Activated naive CD4-positive, alpha-beta T cell treated with anti-CD3 and anti-CD28 coated beads for 36 hours (primary cell): ENCODE results near the gene ADGRA1. TPM values are rescaled to one million over a fixed set of nuclear protein-coding genes. Genes with fewer than 3 reads are reported as not detected.
A peak's percentile ranks its signal among the peaks of the same experiment; 100 is the strongest.

Experiments used
- CTCF ChIA-PET: fragments of 350-600 bp; sonication (Branson Sonifier 250); formaldehyde crosslinking; loops from one replicate; lab custom pipeline; 2021; ENCODE audit warnings: antibody characterized with exemption; lab: Charles Lee
- DNase-seq: peaks from one replicate; pipeline ENCODE4 v3.0.0-alpha.2; 2020
- H3K27ac Mint-ChIP-seq: one replicate; pipeline ENCODE4 v1.8.0; 2021; ENCODE audit warnings: mild to moderate bottlenecking, mixed read lengths
- H3K27me3 Mint-ChIP-seq: one replicate; pipeline ENCODE4 v1.8.0; 2021; ENCODE audit warnings: low read depth, mixed read lengths
- H3K36me3 Mint-ChIP-seq: one replicate; pipeline ENCODE4 v1.8.0; 2021; ENCODE audit warnings: low read depth, mixed read lengths
- H3K4me1 Mint-ChIP-seq: one replicate; pipeline ENCODE4 v1.8.0; 2021; ENCODE audit warnings: low read depth, mixed read lengths
- H3K4me3 Mint-ChIP-seq: one replicate; pipeline ENCODE4 v1.8.0; 2021; ENCODE audit warnings: mild to moderate bottlenecking, moderate library complexity, mixed read lengths
- H3K9me3 Mint-ChIP-seq: one replicate; pipeline ENCODE4 v1.8.0; 2021; ENCODE audit warnings: mixed read lengths
- intact Hi-C: fragments of 100-400 bp; cut with micrococcal nuclease; formaldehyde crosslinking; loops from one replicate; pipeline ENCODE4 v1.15.1; 2023
- total RNA-seq, 2 experiments: library from RNA; stranded (reverse); gene quantifications; one replicate each; pipeline ENCODE4 v1.2.3, GENCODE V29; 2021

The ADGRA1 gene
- total RNA-seq, 2 experiments from 2014 or later, result not detected

DNA sequence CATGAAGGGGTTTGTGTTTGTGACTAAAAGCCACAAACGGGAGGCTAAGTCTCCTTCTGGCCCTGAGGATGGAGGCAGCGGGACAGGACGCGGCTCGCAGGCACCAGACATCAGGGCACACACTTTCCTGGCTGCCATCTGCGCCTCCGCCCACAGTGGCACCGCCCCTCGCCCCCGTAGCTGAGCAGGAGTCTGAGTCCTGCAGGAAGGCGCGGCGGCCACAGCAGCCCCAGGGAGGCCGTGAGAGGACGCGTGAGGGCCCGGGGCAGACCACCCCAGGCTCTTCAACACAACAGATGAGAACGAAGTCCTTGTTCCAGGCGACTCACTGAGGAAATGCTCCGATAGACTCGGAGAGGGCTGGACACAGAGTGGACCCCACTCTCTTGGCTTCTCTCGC, 6.6 kb downstream of the ADGRA1 start:
- peaks cover 5% of the 10 kb centered on the region for H3K27me3 Mint-ChIP-seq
- no peak for DNase-seq
- H3K36me3 Mint-ChIP-seq, result no peaks in the 10 kb centered on the region
- CTCF ChIA-PET, result no interaction called here
- intact Hi-C loops, result loop anchor here (10.0 kb wide), 1 partner anchor 149 kb away; the partner anchor contains the start of gene CFAP46
- no peak overlapping the region for H3K4me3 Mint-ChIP-seq
- no peaks in the 10 kb centered on the region for H3K9me3 Mint-ChIP-seq
- H3K4me1 Mint-ChIP-seq, result no peaks in the 10 kb centered on the region
- H3K27ac Mint-ChIP-seq, result no peak overlapping the region

- no peaks in the 10 kb centered on the region for H3K27me3 Mint-ChIP-seq
- intact Hi-C loops, result loop anchor here (10.0 kb wide), 1 partner anchor 150 kb away; the partner anchor contains the start of gene CFAP46
- no peak overlapping the region for H3K4me3 Mint-ChIP-seq
- H3K36me3 Mint-ChIP-seq, result no peaks in the 10 kb centered on the region
- CTCF ChIA-PET, result no interaction called here
- H3K27ac Mint-ChIP-seq, result no peak overlapping the region
- H3K9me3 Mint-ChIP-seq, result no peaks in the 10 kb centered on the region
- DNase-seq, result no peak
- H3K4me1 Mint-ChIP-seq, result no peaks in the 10 kb centered on the region
Observed at GRCh38 chr10:133094866-133095265, 7.1 kb downstream of the ADGRA1 start.

DNA sequence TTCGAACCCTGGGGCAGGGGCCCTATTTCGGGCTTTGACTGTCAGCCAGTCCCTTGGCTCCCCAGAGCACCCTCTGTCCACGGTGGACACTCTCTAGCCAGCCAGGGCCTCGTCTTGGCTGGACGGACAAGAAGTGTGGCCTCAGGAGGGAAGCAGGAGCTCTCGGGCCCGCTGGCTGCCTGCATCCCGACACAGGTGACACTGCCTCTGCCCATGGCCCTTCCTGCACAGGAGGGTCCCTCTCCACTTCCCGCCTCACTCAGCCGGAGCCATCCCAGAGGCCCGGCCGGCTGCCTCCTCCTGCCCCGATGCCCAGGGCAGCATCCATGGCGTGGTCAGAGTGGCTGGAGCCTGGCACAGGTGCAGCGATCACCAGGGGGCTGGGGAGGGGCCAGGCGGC, 7.9 kb downstream of the ADGRA1 start:
- Mint-ChIP-seq H3K27ac (no peak overlapping the region), H3K4me1 (no peaks in the 10 kb centered on the region), H3K36me3 (no peaks in the 10 kb centered on the region), H3K4me3 (no peak overlapping the region), H3K9me3 (no peaks in the 10 kb centered on the region), H3K27me3 (no peaks in the 10 kb centered on the region)
- CTCF ChIA-PET, result no interaction called here
- intact Hi-C loops, result loop anchor here (10.0 kb wide), 1 partner anchor 151 kb away; the partner anchor contains the start of gene CFAP46
- no peak for DNase-seq

DNA sequence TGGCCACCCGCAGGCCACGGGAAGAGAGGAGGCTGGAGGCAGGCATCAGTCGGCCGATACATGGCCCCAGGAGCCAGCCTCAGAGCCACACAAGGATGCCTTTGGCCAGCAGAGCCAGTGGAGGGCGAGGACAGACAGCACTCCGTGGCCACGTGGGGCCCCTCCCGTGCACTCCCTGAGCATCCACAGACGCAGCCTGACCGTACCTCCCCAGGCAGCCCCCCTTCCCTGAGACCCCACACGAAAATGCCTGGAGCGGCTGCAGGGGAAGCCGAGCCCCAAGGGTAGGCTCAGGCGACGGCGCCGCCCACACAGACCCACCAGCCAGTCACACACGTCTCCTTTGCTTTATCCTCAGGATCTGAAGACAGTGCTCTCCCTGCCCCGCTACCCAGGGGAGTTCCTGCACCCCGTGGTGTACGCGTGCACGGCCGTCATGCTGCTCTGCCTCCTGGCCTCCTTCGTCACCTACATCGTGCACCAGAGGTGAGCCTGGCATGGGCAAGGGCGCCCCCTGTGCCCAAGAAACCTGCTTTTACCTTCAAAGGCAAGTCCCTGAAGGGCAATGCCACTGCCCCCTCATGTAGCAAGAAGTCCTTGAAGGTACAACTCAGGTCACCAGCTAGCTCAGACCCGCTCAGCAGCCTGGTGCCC, 9.0 kb downstream of the ADGRA1 start:
- intact Hi-C loops, result loop anchor here (10.0 kb wide), 1 partner anchor 152 kb away; the partner anchor contains the start of gene CFAP46
- CTCF ChIA-PET, result interaction anchor here (0.6 kb wide), 1 partner anchor 133 kb away, joined by 3 read pairs; no protein-coding TSS in a partner anchor
- H3K9me3 Mint-ChIP-seq, result no peaks in the 10 kb centered on the region
- no peaks in the 10 kb centered on the region for H3K36me3 Mint-ChIP-seq
- H3K4me1 Mint-ChIP-seq, result peaks cover 3% of the 10 kb centered on the region
- peaks cover 1% of the 10 kb centered on the region for H3K27me3 Mint-ChIP-seq
- no peak overlapping the region for H3K27ac Mint-ChIP-seq
- no peak overlapping the region for H3K4me3 Mint-ChIP-seq
- DNase-seq, result peak; percentile 60

DNA sequence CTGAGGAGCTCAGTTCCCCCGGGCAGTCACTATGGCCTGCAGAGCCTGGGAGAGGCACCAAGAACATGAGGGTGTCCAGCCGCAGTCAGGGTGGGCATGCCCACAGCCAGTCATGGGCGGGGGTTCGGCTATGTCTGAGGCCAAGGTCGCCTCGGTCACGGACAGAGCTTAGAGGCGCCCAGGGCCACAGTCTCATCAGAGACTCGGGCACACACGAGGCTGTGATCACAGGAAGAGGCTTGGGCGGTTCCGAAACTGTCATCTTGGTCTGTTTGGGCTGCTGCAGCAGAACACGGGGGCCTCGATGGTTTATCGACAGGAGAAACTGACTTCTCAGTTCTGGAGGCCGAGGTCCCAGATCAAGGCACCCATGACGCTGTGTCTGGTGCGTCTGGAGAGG, 9.7 kb downstream of the ADGRA1 start:
- H3K4me3 Mint-ChIP-seq, result no peak overlapping the region
- no peak for DNase-seq
- no peak overlapping the region for H3K27ac Mint-ChIP-seq
- CTCF ChIA-PET, result no interaction called here
- H3K4me1 Mint-ChIP-seq, result peaks cover 4% of the 10 kb centered on the region
- no peaks in the 10 kb centered on the region for H3K36me3 Mint-ChIP-seq
- H3K9me3 Mint-ChIP-seq, result no peaks in the 10 kb centered on the region
- intact Hi-C loops, result loop anchor here (10.0 kb wide), 1 partner anchor 153 kb away; the partner anchor contains the start of gene CFAP46
- H3K27me3 Mint-ChIP-seq, result peaks cover 4% of the 10 kb centered on the region

DNA sequence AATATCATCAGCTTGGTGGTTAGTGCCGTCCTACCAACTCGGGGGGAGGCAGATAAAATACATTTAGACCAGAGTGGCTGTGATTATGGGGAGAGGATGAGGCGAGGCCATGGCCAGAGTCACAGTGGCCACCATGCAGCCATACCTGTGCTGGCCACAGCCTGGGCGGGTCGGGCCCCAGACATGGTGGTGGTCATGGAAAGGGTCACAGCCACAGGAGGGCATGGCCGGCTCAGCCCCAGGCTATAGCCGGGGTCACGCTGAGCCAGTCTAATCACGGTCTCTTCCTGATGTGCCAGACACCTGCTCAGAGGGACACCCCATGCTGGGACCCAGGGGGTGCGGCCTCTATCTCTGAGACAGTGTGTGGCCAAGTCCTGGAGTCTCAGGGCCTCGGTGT, 10.2 kb downstream of the ADGRA1 start:
- H3K9me3 Mint-ChIP-seq, result no peaks in the 10 kb centered on the region
- H3K36me3 Mint-ChIP-seq, result no peaks in the 10 kb centered on the region
- intact Hi-C loops, result loop anchor here (10.0 kb wide), 1 partner anchor 153 kb away; the partner anchor contains the start of gene CFAP46
- H3K27me3 Mint-ChIP-seq, result peaks cover 4% of the 10 kb centered on the region
- no peak overlapping the region for H3K27ac Mint-ChIP-seq
- CTCF ChIA-PET, result no interaction called here
- no peak overlapping the region for H3K4me3 Mint-ChIP-seq
- peaks cover 4% of the 10 kb centered on the region for H3K4me1 Mint-ChIP-seq
- no peak for DNase-seq

- H3K9me3 Mint-ChIP-seq, result no peaks in the 10 kb centered on the region
- DNase-seq, result no peak
- CTCF ChIA-PET, result interaction anchor here (0.6 kb wide), 1 partner anchor 193 kb away, joined by 4 read pairs; no protein-coding TSS in a partner anchor
- no peaks in the 10 kb centered on the region for H3K36me3 Mint-ChIP-seq
- peaks cover 4% of the 10 kb centered on the region for H3K27me3 Mint-ChIP-seq
- H3K27ac Mint-ChIP-seq, result no peak overlapping the region
- peaks cover 4% of the 10 kb centered on the region for H3K4me1 Mint-ChIP-seq
- no peak overlapping the region for H3K4me3 Mint-ChIP-seq
- intact Hi-C loops, result loop anchor here (10.0 kb wide), 1 partner anchor 154 kb away; the partner anchor contains the start of gene CFAP46
Observed at GRCh38 chr10:133098426-133099124, 10.9 kb downstream of the ADGRA1 start.

GRCh38 chr10:133099571-133099970, 11.8 kb downstream of the ADGRA1 start:
- no peaks in the 10 kb centered on the region for H3K36me3 Mint-ChIP-seq
- CTCF ChIA-PET, result no interaction called here
- H3K4me1 Mint-ChIP-seq, result peaks cover 4% of the 10 kb centered on the region
- H3K27me3 Mint-ChIP-seq, result peaks cover 4% of the 10 kb centered on the region
- intact Hi-C loops, result loop anchor here (10.0 kb wide), 1 partner anchor 155 kb away; the partner anchor contains the start of gene CFAP46
- no peak overlapping the region for H3K27ac Mint-ChIP-seq
- H3K9me3 Mint-ChIP-seq, result no peaks in the 10 kb centered on the region
- no peak overlapping the region for H3K4me3 Mint-ChIP-seq
- DNase-seq, result no peak

- no peak for DNase-seq
- Mint-ChIP-seq H3K4me1 (peaks cover 4% of the 10 kb centered on the region), H3K27ac (no peak overlapping the region), H3K9me3 (no peaks in the 10 kb centered on the region), H3K36me3 (no peaks in the 10 kb centered on the region), H3K4me3 (no peak overlapping the region), H3K27me3 (peaks cover 7% of the 10 kb centered on the region)
- intact Hi-C loops, result no loop called here
- CTCF ChIA-PET, result no interaction called here
Observed at GRCh38 chr10:133100186-133100585, 12.5 kb downstream of the ADGRA1 start.

- CTCF ChIA-PET, result no interaction called here
- intact Hi-C loops, result no loop called here
- Mint-ChIP-seq H3K27me3 (peaks cover 7% of the 10 kb centered on the region), H3K4me1 (peaks cover 4% of the 10 kb centered on the region), H3K36me3 (no peaks in the 10 kb centered on the region), H3K9me3 (no peaks in the 10 kb centered on the region), H3K27ac (no peak overlapping the region), H3K4me3 (no peak overlapping the region)
- DNase-seq, result peak; percentile 48
Observed at GRCh38 chr10:133100706-133101415, 13.1 kb downstream of the ADGRA1 start.

GRCh38 chr10:133101416-133101810, 13.7 kb downstream of the ADGRA1 start:
- intact Hi-C loops, result no loop called here
- Mint-ChIP-seq H3K9me3 (no peaks in the 10 kb centered on the region), H3K27me3 (peaks cover 7% of the 10 kb centered on the region), H3K36me3 (no peaks in the 10 kb centered on the region), H3K27ac (no peak overlapping the region), H3K4me3 (no peak overlapping the region), H3K4me1 (peaks cover 4% of the 10 kb centered on the region)
- CTCF ChIA-PET, result no interaction called here
- no peak for DNase-seq

- Mint-ChIP-seq H3K4me3 (no peak overlapping the region), H3K4me1 (peaks cover 4% of the 10 kb centered on the region)
Observed at GRCh38 chr10:133102415-133103095, 14.8 kb downstream of the ADGRA1 start.

More at GRCh38 chr10:133102415-133103095, 14.8 kb downstream of the ADGRA1 start:
- Mint-ChIP-seq H3K36me3 (no peaks in the 10 kb centered on the region), H3K27ac (no peak overlapping the region), H3K9me3 (peaks cover 9% of the 10 kb centered on the region), H3K27me3 (peaks cover 7% of the 10 kb centered on the region)
- intact Hi-C loops, result no loop called here
- CTCF ChIA-PET, result no interaction called here
- DNase-seq, result no peak
